ENCODE results near the gene PLA2G6.

DNA sequence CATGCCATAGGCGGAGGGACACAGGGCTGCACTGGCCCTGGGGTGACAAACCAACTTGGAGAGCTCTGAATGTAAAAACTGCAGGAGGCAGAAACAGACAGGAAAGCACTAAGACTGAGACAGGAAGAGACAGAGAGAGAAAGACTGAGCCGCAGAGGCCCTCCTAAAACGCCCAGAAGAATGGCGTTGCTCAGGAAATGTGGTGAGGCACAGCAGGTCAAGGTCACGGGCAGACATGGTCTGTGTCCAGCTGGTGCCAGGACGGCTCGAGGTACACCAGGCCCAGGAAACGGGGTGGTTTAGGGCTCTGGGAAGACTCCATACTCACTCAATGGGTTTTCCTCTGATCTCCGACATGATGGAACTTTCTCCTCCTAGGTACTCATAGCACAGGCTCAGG lies 49.3 kb upstream of the PLA2G6 start:
- TF ChIP-seq, protein P1, sequence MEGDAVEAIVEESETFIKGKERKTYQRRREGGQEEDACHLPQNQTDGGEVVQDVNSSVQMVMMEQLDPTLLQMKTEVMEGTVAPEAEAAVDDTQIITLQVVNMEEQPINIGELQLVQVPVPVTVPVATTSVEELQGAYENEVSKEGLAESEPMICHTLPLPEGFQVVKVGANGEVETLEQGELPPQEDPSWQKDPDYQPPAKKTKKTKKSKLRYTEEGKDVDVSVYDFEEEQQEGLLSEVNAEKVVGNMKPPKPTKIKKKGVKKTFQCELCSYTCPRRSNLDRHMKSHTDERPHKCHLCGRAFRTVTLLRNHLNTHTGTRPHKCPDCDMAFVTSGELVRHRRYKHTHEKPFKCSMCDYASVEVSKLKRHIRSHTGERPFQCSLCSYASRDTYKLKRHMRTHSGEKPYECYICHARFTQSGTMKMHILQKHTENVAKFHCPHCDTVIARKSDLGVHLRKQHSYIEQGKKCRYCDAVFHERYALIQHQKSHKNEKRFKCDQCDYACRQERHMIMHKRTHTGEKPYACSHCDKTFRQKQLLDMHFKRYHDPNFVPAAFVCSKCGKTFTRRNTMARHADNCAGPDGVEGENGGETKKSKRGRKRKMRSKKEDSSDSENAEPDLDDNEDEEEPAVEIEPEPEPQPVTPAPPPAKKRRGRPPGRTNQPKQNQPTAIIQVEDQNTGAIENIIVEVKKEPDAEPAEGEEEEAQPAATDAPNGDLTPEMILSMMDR (IDR thresholded peaks at IDR 0.05): no peak
- no peak for TF ChIP-seq POLR2A (IDR thresholded peaks at IDR 0.05)
